AG04449 (cell line): ENCODE data around the gene ELP2.
"Not testable (repeated sequence)": the region's sequence is repeated elsewhere in the genome, so short reads cannot be mapped to it uniquely, and the experiment has no call there.

ENCODE experiments used
- CTCF ChIA-PET: fragments of 350-600 bp; formaldehyde crosslinking; extraction: SDS; loops from one replicate; lab custom pipeline; 2021; ENCODE audit warnings: antibody characterized with exemption; lab: Yijun Ruan, JAX
- POLR2A ChIA-PET: fragments of 400-600, 350-600 bp; formaldehyde crosslinking; extraction: SDS; loops from one replicate; lab custom pipeline; 2020; ENCODE audit warnings: antibody characterized with exemption, inconsistent platforms; lab: Yijun Ruan, JAX
- DNase-seq: peaks from one replicate; pipeline ENCODE4 v3.0.0-alpha.2; 2010; ENCODE audit warnings: low read depth, low spot score
- H3K4me3 ChIP-seq: 2 replicates; pipeline ENCODE4 v1.5.1; 2011; ENCODE audit warnings: low read depth, mild to moderate bottlenecking, control low read depth, low read length
- CTCF ChIP-seq: IDR thresholded peaks from one replicate; pipeline ENCODE4 v1.5.1; 2011; ENCODE audit warnings: mild to moderate bottlenecking, moderate library complexity, low read length, control low read depth, inconsistent platforms; ENCODE audit not compliant: insufficient read depth; ENCODE audit errors: missing control alignments

The ELP2 gene

GRCh38 chr18:36207303-36207702 lies 77.6 kb downstream of the ELP2 start:
- no peak for TF ChIP-seq CTCF
- H3K4me3 ChIP-seq: no peak overlapping the region
- ChIA-PET POLR2A (no interaction called here), CTCF (interaction anchor here (1.1 to 1.2 kb wide), 2 partner anchors 9 to 22 kb away, joined by 3 read pairs; no protein-coding TSS in a partner anchor)
- no peak for DNase-seq

GRCh38 chr18:36207969-36208368 lies 78.3 kb downstream of the ELP2 start:
- DNase-seq, POLR2A ChIA-PET, H3K4me3 ChIP-seq: not testable (repeated sequence)
- CTCF ChIA-PET: interaction anchor here (1.1 to 1.2 kb wide), 2 partner anchors 8 to 21 kb away, joined by 3 read pairs; no protein-coding TSS in a partner anchor

- TF ChIP-seq CTCF: no peak
- no peak overlapping the region for H3K4me3 ChIP-seq
- no peak for DNase-seq
- ChIA-PET POLR2A (interaction anchor here (1.2 kb wide), 1 partner anchor 53 kb away, joined by 3 read pairs; no protein-coding TSS in a partner anchor), CTCF (no interaction called here)
Measured at GRCh38 chr18:36211612-36212065, 81.9 kb downstream of the ELP2 start.

GRCh38 chr18:36212301-36213171 lies 82.8 kb downstream of the ELP2 start:
- POLR2A ChIA-PET: interaction anchor here (1.2 kb wide), 1 partner anchor 54 kb away, joined by 3 read pairs; no protein-coding TSS in a partner anchor
- CTCF ChIA-PET: no interaction called here
- peak; percentile 6 for TF ChIP-seq CTCF
- no peak overlapping the region for H3K4me3 ChIP-seq
- DNase-seq: no peak

GRCh38 chr18:36214811-36215210 lies 85.1 kb downstream of the ELP2 start:
- DNase-seq: no peak
- TF ChIP-seq CTCF: no peak
- ChIA-PET POLR2A (no interaction called here), CTCF (no interaction called here)
- no peak overlapping the region for H3K4me3 ChIP-seq

- ChIA-PET CTCF (interaction anchor here (1.3 kb wide), 1 partner anchor 8 kb away, joined by 3 read pairs; no protein-coding TSS in a partner anchor), POLR2A (no interaction called here)
- DNase-seq: no peak
- no peak for TF ChIP-seq CTCF
- no peak overlapping the region for H3K4me3 ChIP-seq
Measured at GRCh38 chr18:36215577-36215976, 85.9 kb downstream of the ELP2 start.
